Hematopoietic multipotent progenitor cell treated with erythropoietin and hydrocortisone succinate and interleukin-3 and kit ligand, for 4 days (in vitro differentiated cells): ENCODE data around the gene ANO8.

Source experiments
- DNase-seq: peaks from one replicate; pipeline ENCODE4 v3.0.0-alpha.2; 2015

Gene ANO8

GRCh38 chr19:17328517-17329365 lies 5.9 kb downstream of the ANO8 start:
- no peak for DNase-seq

- peak; percentile 73 for DNase-seq
These were observed 6.8 kb downstream of the ANO8 start for GRCh38 chr19:17327654-17328516.

GRCh38 chr19:17327068-17327653 lies 7.5 kb downstream of the ANO8 start:
- DNase-seq: no peak

GRCh38 chr19:17326595-17326966 lies 8.1 kb downstream of the ANO8 start:
- DNase-seq: no peak

- DNase-seq: no peak
These were observed 8.6 kb downstream of the ANO8 start for GRCh38 chr19:17325881-17326594.

- no peak for DNase-seq
These were observed 9.5 kb downstream of the ANO8 start for GRCh38 chr19:17325133-17325532.

- DNase-seq: no peak
These were observed 10.1 kb downstream of the ANO8 start for GRCh38 chr19:17324357-17325114.

GRCh38 chr19:17323964-17324332 lies 10.7 kb downstream of the ANO8 start:
- peak; percentile 77 for DNase-seq

- no peak for DNase-seq
These were observed 11.2 kb downstream of the ANO8 start for GRCh38 chr19:17323300-17323963.

- DNase-seq: no peak
These were observed 11.8 kb downstream of the ANO8 start for GRCh38 chr19:17322854-17323253.

- no peak for DNase-seq
These were observed 12.8 kb downstream of the ANO8 start for GRCh38 chr19:17321655-17322489.

GRCh38 chr19:17320435-17320834 lies 14.2 kb downstream of the ANO8 start:
- no peak for DNase-seq

- no peak for DNase-seq
These were observed 15.0 kb downstream of the ANO8 start for GRCh38 chr19:17319473-17320238.

- no peak for DNase-seq
These were observed 15.7 kb downstream of the ANO8 start for GRCh38 chr19:17318966-17319365.

GRCh38 chr19:17314007-17314593 lies 20.6 kb downstream of the ANO8 start:
- DNase-seq: no peak

GRCh38 chr19:17312189-17313113 lies 22.2 kb downstream of the ANO8 start:
- DNase-seq: no peak

GRCh38 chr19:17311455-17312188 lies 23.0 kb downstream of the ANO8 start:
- DNase-seq: no peak
